Activated CD8-positive, alpha-beta T cell treated with anti-CD3 and anti-CD28 coated beads, Interleukin-2, amount 10 ng/mL, durations not matched to agents 7 days and 5 days (primary cell): ENCODE data around the gene KCNJ2. TPM values are rescaled to one million over a fixed set of nuclear protein-coding genes. Genes with fewer than 3 reads are reported as not detected.

Source experiments
- ATAC-seq: fragments of 150-1000 bp; cut with Tn5 transposase; one replicate; pipeline ENCODE4 v1.10.0; 2021; ENCODE audit warnings: moderate library complexity
- CTCF ChIA-PET: fragments of 350-600 bp; sonication (Branson Sonifier 250); formaldehyde crosslinking; loops from one replicate; lab custom pipeline; 2021; ENCODE audit warnings: antibody characterized with exemption; lab: Charles Lee
- POLR2A ChIA-PET: fragments of 350-600 bp; sonication (Branson Sonifier 250); formaldehyde crosslinking; loops from one replicate; lab custom pipeline; 2021; ENCODE audit warnings: antibody characterized with exemption; lab: Charles Lee
- DNase-seq: peaks from one replicate; pipeline ENCODE4 v3.0.0-alpha.2; 2020
- H3K27ac Mint-ChIP-seq: one replicate; pipeline ENCODE4 v1.8.0; 2021; ENCODE audit warnings: mild to moderate bottlenecking, mixed read lengths
- H3K27me3 Mint-ChIP-seq: one replicate; pipeline ENCODE4 v1.8.0; 2021; ENCODE audit warnings: low read depth, mixed read lengths
- H3K36me3 Mint-ChIP-seq: one replicate; pipeline ENCODE4 v1.8.0; 2021; ENCODE audit warnings: low read depth, mixed read lengths
- H3K4me1 Mint-ChIP-seq: one replicate; pipeline ENCODE4 v1.8.0; 2021; ENCODE audit warnings: low read depth, mixed read lengths
- H3K4me3 Mint-ChIP-seq: one replicate; pipeline ENCODE4 v1.8.0; 2021; ENCODE audit warnings: mild to moderate bottlenecking, mixed read lengths
- H3K9me3 Mint-ChIP-seq: one replicate; pipeline ENCODE4 v1.8.0; 2022; ENCODE audit warnings: mixed read lengths; ENCODE audit not compliant: insufficient read depth
- total RNA-seq, 2 experiments: library from RNA; stranded (reverse); gene quantifications; one replicate each; pipeline ENCODE4 v1.2.3, GENCODE V29; 2021

Gene KCNJ2
- total RNA-seq, 2 experiments from 2014 or later = not detected

DNA sequence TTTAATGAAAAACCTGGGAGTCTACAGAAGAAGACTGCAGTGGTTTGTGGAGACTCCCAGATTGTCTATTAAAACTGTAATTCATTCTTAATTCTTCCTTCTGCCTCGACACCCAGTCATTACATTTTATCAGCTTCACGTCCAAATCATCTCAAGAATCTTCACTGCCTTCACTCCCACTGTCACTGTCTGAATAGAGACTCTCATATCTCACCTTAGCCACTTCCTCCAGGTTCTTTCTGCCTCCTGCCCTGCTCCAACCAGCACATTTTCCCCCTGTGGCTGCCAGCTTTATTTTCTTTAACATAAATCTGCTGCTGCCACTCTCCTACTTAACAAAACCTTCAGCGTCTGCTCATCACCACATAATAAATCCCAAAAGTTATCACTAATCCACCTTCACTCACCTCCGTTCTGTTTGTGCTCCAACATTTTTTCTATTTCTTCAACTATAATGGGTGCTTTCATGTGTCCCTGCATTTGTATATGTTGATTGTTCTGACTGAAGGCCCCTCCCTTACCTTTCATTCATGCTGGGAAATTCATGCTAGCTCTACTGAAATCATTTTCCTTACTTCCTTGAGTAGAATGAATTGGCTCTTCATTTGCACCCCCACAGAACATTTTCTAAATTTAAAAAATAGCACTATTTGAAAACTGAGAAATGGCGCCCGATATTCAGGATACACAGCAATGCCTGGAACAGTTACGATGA, 38.9 kb downstream of the KCNJ2 start:
- DNase-seq = no peak
- Mint-ChIP-seq H3K27me3 (no peaks in the 10 kb centered on the region), H3K27ac (no peak overlapping the region), H3K4me1 (no peaks in the 10 kb centered on the region), H3K36me3 (no peaks in the 10 kb centered on the region), H3K9me3 (no peaks in the 10 kb centered on the region), H3K4me3 (no peak overlapping the region)
- ATAC-seq = no peak
- ChIA-PET CTCF (no interaction called here), POLR2A (no interaction called here)

DNA sequence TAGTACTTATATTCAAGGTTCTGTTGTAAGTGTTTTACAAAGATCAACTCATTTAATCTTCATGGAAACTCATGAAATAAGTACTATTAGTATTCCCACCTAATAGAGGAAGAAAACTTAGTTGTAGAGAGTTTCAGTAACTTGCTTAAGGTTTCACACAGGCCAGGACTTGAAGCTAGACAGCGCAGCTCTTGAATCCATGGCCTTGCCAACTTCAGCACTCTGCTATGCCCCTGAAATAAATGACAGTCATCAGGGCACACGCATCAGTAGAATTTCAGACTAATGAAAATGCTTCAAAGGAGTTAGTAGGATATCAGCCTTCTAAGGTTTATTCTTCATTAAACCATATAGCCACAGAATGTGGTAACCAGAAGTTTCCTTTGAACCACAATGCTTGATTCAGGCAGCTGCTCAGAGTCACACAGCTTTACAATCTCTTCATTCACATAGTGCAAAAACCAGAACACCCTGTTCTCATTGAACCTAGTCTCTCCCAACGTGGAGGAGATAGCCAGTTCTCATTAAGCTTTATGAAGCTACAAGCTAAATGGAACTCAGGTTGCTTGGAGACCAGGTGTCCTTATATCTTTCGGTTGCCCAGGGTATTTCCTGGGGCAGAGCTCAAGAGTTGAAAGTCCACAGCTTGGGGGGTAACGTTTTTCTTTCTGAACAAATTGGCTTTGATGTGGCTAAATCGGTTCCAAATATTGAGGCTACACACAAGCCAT, 39.7 kb downstream of the KCNJ2 start:
- Mint-ChIP-seq H3K27ac (no peak overlapping the region), H3K27me3 (no peaks in the 10 kb centered on the region), H3K9me3 (no peaks in the 10 kb centered on the region), H3K4me3 (no peak overlapping the region), H3K36me3 (no peaks in the 10 kb centered on the region), H3K4me1 (no peaks in the 10 kb centered on the region)
- DNase-seq (no peak), ATAC-seq (no peak)
- POLR2A ChIA-PET = interaction anchor here (0.7 kb wide), 1 partner anchor 1335 kb away, joined by 3 read pairs; no protein-coding TSS in a partner anchor
- CTCF ChIA-PET = no interaction called here

DNA sequence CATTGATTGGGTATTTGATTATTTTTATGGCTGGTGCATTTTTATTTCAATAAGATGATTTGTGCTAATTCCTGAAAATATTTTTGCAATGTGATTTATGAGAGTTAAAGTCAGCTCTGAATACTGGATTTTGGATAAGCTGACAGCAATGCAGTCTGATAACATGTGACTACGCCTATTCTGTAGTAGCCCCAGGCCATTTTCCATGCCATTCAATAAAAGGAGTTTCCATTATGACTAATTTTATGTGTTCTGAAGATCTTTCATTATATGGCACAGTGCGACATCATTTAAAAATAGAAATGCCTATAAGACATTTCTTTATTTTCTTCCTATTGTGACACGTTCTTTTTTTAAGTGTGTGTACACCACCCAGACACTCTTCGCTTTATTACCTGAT, 46.3 kb downstream of the KCNJ2 start:
- no peaks in the 10 kb centered on the region for H3K4me1 Mint-ChIP-seq
- ChIA-PET POLR2A (no interaction called here), CTCF (no interaction called here)
- H3K4me3 Mint-ChIP-seq = no peak overlapping the region
- ATAC-seq = no peak
- H3K9me3 Mint-ChIP-seq = no peaks in the 10 kb centered on the region
- no peaks in the 10 kb centered on the region for H3K36me3 Mint-ChIP-seq
- DNase-seq = no peak
- no peaks in the 10 kb centered on the region for H3K27me3 Mint-ChIP-seq
- H3K27ac Mint-ChIP-seq = no peak overlapping the region

DNA sequence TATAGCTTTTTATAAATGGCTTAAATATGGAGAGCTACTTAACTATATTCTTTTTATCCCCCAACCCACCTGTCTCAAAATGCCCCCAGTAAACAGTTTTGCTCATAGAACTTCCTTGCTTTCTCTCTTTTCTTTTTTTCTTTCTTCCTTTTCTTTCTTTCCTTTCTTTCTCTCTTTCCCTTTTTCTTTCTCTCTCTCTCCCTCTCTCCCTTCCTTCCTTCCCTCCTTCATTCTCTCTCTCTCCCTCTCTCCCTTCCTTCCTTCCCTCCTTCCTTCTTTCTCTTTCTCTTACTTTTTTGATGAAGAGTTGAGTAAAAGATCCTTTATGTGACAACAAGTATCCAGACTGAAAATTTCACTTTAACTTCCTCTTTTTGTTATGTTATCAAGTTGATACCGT, 48.2 kb downstream of the KCNJ2 start:
- Mint-ChIP-seq H3K36me3 (no peaks in the 10 kb centered on the region), H3K27ac (no peak overlapping the region), H3K9me3 (no peaks in the 10 kb centered on the region), H3K4me3 (no peak overlapping the region), H3K4me1 (no peaks in the 10 kb centered on the region), H3K27me3 (no peaks in the 10 kb centered on the region)
- ATAC-seq (no peak), DNase-seq (no peak)
- ChIA-PET CTCF (no interaction called here), POLR2A (no interaction called here)

DNA sequence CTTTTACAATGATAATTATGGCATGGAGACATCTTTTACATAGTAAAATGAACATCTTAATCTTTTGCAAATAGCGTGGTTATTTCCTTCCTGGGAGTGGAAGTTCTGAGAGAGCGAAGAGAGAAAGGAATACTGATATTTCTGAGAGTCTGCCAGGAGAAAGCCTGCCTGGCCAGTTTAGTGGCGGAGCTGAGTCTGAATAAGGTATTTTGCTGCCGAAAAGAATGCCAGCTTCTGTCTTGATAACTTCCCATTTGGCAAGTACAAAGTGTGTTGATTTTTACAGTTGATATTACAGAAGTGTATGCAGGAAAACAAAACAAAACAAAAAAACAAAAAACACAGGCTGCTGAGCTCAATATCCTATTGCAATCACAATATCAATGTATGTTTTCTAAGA, 55.9 kb downstream of the KCNJ2 start:
- Mint-ChIP-seq H3K36me3 (no peaks in the 10 kb centered on the region), H3K4me1 (no peaks in the 10 kb centered on the region), H3K27ac (no peak overlapping the region), H3K9me3 (no peaks in the 10 kb centered on the region), H3K27me3 (no peaks in the 10 kb centered on the region), H3K4me3 (no peak overlapping the region)
- ChIA-PET POLR2A (no interaction called here), CTCF (no interaction called here)
- no peak for ATAC-seq
- no peak for DNase-seq

Other genes with a start within 250 kb of the KCNJ2 start
- gene KCNJ16, start 94.3 kb upstream of the KCNJ2 start, total RNA-seq = not detected